K562 (cell line): ENCODE data around the gene LRTM1. TPM values are rescaled to one million over a fixed set of nuclear protein-coding genes. Genes with fewer than 3 reads are reported as not detected.

ENCODE experiments used
- ELF4 ChIP-seq: fragments of 450-650 bp; formaldehyde crosslinking; IDR thresholded peaks from 2 replicates; pipeline ENCODE4 v1.4.0; 2022; ENCODE audit warnings: missing genetic modification characterization
- MAFG ChIP-seq: fragments of 450-650 bp; conservative IDR thresholded peaks from 2 replicates; pipeline ENCODE4 v1.6.1; 2016; ENCODE audit warnings: missing genetic modification characterization, missing compliant biosample characterization
- MTA3 ChIP-seq: fragments of 450-650 bp; formaldehyde crosslinking; IDR thresholded peaks from 2 replicates; pipeline ENCODE4 v1.6.1; 2017; ENCODE audit warnings: mild to moderate bottlenecking, borderline replicate concordance
- PCBP1 ChIP-seq: fragments of 200-400 bp; formaldehyde crosslinking; IDR thresholded peaks from 2 replicates; pipeline ENCODE4 v1.6.1; 2018; ENCODE audit warnings: mild to moderate bottlenecking, low read depth, low read length; ENCODE audit not compliant: poor library complexity, severe bottlenecking
- POLR3G ChIP-seq: IDR thresholded peaks from 2 replicates; pipeline ENCODE4 v1.6.1; 2011; ENCODE audit not compliant: insufficient read length, insufficient replicate concordance; ENCODE audit errors: extremely low read depth
- RERE ChIP-seq: sonication (generic); formaldehyde crosslinking; IDR thresholded peaks from 2 replicates; pipeline ENCODE4 v1.8.0; 2023; ENCODE audit warnings: missing genetic modification reagents, mild to moderate bottlenecking, borderline replicate concordance
- RHOXF2B ChIP-seq: fragments of 250-450 bp; sonication (Bioruptor Pico); conservative IDR thresholded peaks from 2 replicates; pipeline ENCODE4 v1.5.1; 2021
- SAFB2 ChIP-seq: fragments of 200-400 bp; formaldehyde crosslinking; IDR thresholded peaks from 2 replicates; pipeline ENCODE4 v1.6.1; 2018; ENCODE audit warnings: borderline replicate concordance, low read length, low read depth, moderate library complexity; ENCODE audit not compliant: severe bottlenecking
- SMAD2 ChIP-seq: fragments of 150-350 bp; IDR thresholded peaks from 2 replicates; pipeline ENCODE4 v1.6.1; 2014; ENCODE audit warnings: low read depth, mild to moderate bottlenecking, low read length
- ZNF23 ChIP-seq: fragments of 250-450 bp; sonication (Bioruptor Pico); IDR thresholded peaks from 2 replicates; pipeline ENCODE4 v1.4.0; 2020; ENCODE audit warnings: mild to moderate bottlenecking
- polyA plus RNA-seq, 8 experiments: library from polyadenylated mRNA; depleted of rRNA in 4 of 8; stranded (reverse) in 5 of 8; unstranded in 3 of 8; fragments of >200 nt; fragmentation: Nextera tagmentation in 2 of 8; fragmentation: Illumina TruSeq in 1 of 8; extraction: Ambion mirVana in 2 of 8; extraction: Trizol in 1 of 8; gene quantifications; 2 replicates each; pipeline versions ENCODE4 v1.2.1 to v1.2.3, GENCODE V29; 2011 to 2014; ENCODE audit warnings: inconsistent platforms in 1 of 8, missing spikeins in 1 of 8
- total RNA-seq, 7 experiments: library from RNA; depleted of rRNA in 6 of 7; stranded (reverse); fragments of >200 nt in 6 of 7; fragmentation: Illumina TruSeq in 2 of 7; extraction: Trizol in 2 of 7; gene quantifications; 2 replicates each; pipeline versions ENCODE4 v1.2.1 to v1.2.3, GENCODE V29; 2011 to 2021; ENCODE audit warnings: low replicate concordance in 1 of 7
- TF ChIP-seq, protein P1 (sequence below): fragments of 450-650 bp; IDR thresholded peaks from 2 replicates; pipeline ENCODE4 v1.6.1; 2018; ENCODE audit not compliant: partially characterized antibody
- TF ChIP-seq, protein P2 (sequence below), 3 experiments: fragments of 200-800 bp in 1 of 3; fragments of 250-450 bp in 1 of 3; fragments of 450-650 bp in 1 of 3; sonication (Bioruptor Pico) in 1 of 3; sonication (Bioruptor generic) in 1 of 3; formaldehyde crosslinking in 1 of 3; IDR thresholded peaks; 2 replicates each; pipeline versions ENCODE4 v1.6.1 to v1.8.0; 2016 to 2022; ENCODE audit warnings: mild to moderate bottlenecking in 2 of 3, missing genetic modification characterization in 2 of 3, missing compliant biosample characterization in 1 of 3, moderate library complexity in 1 of 3

LRTM1 gene
- total and polyA plus RNA-seq, 9 of the 15 experiments (the other 6 are each of a cell fraction or from before 2014, with no cell fraction given), result not detected

DNA sequence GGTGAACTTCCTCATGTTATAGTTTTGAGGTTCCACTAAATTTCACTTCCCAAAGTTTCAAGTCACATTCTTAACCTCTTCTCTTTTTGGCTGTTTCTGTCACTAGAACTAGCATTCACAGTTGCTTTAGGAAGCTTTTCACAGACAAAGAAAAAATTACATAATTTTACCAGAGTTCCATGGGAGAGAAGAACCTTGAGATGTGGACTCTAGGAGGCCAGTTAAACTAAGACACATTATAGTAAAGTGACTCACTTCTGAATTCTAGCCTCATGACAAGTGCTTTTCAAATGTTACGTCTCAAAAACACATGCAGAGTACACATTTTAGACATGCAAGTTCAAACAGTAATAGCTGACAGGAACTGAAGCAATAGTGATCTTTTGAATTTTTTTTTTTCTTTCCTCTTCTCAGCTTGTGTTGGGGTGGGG lies 39.9 kb upstream of the LRTM1 start (continued):
- TF ChIP-seq RERE (CRISPR knock-in tag) (no peak), MAFG (no peak), POLR3G (no peak), SMAD2 (no peak), MTA3 (no peak), RHOXF2B (CRISPR knock-in tag) (no peak), PCBP1 (no peak), ZNF23 (CRISPR knock-in tag) (no peak), ELF4 (CRISPR knock-in tag) (no peak), SAFB2 (no peak)
- TF ChIP-seq, protein P1, sequence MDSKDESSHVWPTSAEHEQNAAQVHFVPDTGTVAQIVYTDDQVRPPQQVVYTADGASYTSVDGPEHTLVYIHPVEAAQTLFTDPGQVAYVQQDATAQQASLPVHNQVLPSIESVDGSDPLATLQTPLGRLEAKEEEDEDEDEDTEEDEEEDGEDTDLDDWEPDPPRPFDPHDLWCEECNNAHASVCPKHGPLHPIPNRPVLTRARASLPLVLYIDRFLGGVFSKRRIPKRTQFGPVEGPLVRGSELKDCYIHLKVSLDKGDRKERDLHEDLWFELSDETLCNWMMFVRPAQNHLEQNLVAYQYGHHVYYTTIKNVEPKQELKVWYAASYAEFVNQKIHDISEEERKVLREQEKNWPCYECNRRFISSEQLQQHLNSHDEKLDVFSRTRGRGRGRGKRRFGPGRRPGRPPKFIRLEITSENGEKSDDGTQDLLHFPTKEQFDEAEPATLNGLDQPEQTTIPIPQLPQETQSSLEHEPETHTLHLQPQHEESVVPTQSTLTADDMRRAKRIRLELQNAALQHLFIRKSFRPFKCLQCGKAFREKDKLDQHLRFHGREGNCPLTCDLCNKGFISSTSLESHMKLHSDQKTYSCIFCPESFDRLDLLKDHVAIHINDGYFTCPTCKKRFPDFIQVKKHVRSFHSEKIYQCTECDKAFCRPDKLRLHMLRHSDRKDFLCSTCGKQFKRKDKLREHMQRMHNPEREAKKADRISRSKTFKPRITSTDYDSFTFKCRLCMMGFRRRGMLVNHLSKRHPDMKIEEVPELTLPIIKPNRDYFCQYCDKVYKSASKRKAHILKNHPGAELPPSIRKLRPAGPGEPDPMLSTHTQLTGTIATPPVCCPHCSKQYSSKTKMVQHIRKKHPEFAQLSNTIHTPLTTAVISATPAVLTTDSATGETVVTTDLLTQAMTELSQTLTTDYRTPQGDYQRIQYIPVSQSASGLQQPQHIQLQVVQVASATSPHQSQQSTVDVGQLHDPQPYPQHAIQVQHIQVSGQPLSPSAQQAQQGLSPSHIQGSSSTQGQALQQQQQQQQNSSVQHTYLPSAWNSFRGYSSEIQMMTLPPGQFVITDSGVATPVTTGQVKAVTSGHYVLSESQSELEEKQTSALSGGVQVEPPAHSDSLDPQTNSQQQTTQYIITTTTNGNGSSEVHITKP, result no peak
- TF ChIP-seq, protein P2, sequence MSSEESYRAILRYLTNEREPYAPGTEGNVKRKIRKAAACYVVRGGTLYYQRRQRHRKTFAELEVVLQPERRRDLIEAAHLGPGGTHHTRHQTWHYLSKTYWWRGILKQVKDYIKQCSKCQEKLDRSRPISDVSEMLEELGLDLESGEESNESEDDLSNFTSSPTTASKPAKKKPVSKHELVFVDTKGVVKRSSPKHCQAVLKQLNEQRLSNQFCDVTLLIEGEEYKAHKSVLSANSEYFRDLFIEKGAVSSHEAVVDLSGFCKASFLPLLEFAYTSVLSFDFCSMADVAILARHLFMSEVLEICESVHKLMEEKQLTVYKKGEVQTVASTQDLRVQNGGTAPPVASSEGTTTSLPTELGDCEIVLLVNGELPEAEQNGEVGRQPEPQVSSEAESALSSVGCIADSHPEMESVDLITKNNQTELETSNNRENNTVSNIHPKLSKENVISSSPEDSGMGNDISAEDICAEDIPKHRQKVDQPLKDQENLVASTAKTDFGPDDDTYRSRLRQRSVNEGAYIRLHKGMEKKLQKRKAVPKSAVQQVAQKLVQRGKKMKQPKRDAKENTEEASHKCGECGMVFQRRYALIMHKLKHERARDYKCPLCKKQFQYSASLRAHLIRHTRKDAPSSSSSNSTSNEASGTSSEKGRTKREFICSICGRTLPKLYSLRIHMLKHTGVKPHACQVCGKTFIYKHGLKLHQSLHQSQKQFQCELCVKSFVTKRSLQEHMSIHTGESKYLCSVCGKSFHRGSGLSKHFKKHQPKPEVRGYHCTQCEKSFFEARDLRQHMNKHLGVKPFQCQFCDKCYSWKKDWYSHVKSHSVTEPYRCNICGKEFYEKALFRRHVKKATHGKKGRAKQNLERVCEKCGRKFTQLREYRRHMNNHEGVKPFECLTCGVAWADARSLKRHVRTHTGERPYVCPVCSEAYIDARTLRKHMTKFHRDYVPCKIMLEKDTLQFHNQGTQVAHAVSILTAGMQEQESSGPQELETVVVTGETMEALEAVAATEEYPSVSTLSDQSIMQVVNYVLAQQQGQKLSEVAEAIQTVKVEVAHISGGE (CRISPR knock-in tag; IDR thresholded peaks at IDR 0.05), result no peak
